Gastrocnemius medialis (tissue), 4 donors: ENCODE measurements around the gene KCNC2.

ENCODE experiments used
- CTCF ChIP-seq, 5 experiments: fragments of 450-650 bp in 3 of 5; fragments of 200-600 bp in 2 of 5; sonication (generic) in 2 of 5; IDR thresholded peaks in 4 of 5; conservative IDR thresholded peaks in 1 of 5; 1 replicate in 4 of 5; 2 replicates in 1 of 5; pipeline ENCODE4 v1.5.1; 2016 to 2019; ENCODE audit warnings: antibody characterized with exemption in 5 of 5, mild to moderate bottlenecking in 3 of 5, moderate library complexity in 3 of 5
- POLR2A ChIP-seq, 2 donors: fragments of 450-650 bp; IDR thresholded peaks; one replicate each; pipeline ENCODE4 v1.6.1; 2017; ENCODE audit warnings: antibody characterized with exemption in 2 of 2, mild to moderate bottlenecking in 2 of 2, moderate library complexity in 2 of 2

GRCh38 chr12:75209812-75210138 is at the start of gene KCNC2:
- no peak for TF ChIP-seq CTCF (IDR thresholded peaks at IDR 0.05 in 4 of 5, conservative IDR thresholded peaks at IDR 0.05 in 1 of 5)
- no peak for TF ChIP-seq POLR2A (IDR thresholded peaks at IDR 0.05)
